B cell (primary cell): Measurements from ENCODE around the gene AOC2. TPM values are rescaled to one million over a fixed set of nuclear protein-coding genes. Genes with fewer than 3 reads are reported as not detected.
"Not testable (repeated sequence)": the region's sequence is repeated elsewhere in the genome, so short reads cannot be mapped to it uniquely, and the experiment has no call there.

Experiments
- ATAC-seq: fragments of 200-7000 bp; cut with Tn5 transposase; one replicate; pipeline ENCODE4 v1.10.0; 2021; ENCODE audit warnings: low read depth, mild to moderate bottlenecking, moderate number of reproducible peaks, moderate library complexity
- CTCF ChIA-PET: fragments of 350-600 bp; sonication (Branson Sonifier 250); formaldehyde crosslinking; loops from one replicate; lab custom pipeline; 2021; ENCODE audit warnings: antibody characterized with exemption, inconsistent platforms; lab: Charles Lee
- POLR2A ChIA-PET: fragments of 350-600 bp; sonication (Branson Sonifier 250); formaldehyde crosslinking; loops from one replicate; lab custom pipeline; 2021; ENCODE audit warnings: antibody characterized with exemption; lab: Charles Lee
- DNase-seq: peaks from one replicate; pipeline ENCODE4 v3.0.0; 2013
- H2AFZ ChIP-seq: 2 replicates; pipeline ENCODE4 v1.6.1; 2012; ENCODE audit warnings: mild to moderate bottlenecking, low read depth, low read length; ENCODE audit not compliant: insufficient read depth, poor library complexity, severe bottlenecking
- H3K27ac ChIP-seq, 2 donors: 1 replicate in 1 of 2; 2 replicates in 1 of 2; pipeline ENCODE4 v1.5.1; 2012 to 2013; ENCODE audit warnings: low read length in 2 of 2, mild to moderate bottlenecking in 2 of 2, moderate library complexity in 1 of 2
- H3K27me3 ChIP-seq, 4 experiments: fragments of 200-600 bp in 1 of 4; sonication (generic) in 1 of 4; replicated peaks in 1 of 4; 1 replicate in 2 of 4; 2 replicates in 2 of 4; pipeline versions ENCODE4 v1.6.1 to v1.7.0; 2013 to 2016; ENCODE audit warnings: low read length in 3 of 4, mild to moderate bottlenecking in 2 of 4, mixed read lengths in 1 of 4, moderate library complexity in 1 of 4; ENCODE audit not compliant: insufficient read depth in 4 of 4, control insufficient read depth in 3 of 4; ENCODE audit errors: control extremely low read depth in 1 of 4
- H3K36me3 ChIP-seq, 2 experiments: replicated peaks in 1 of 2; 1 replicate in 1 of 2; 2 replicates in 1 of 2; pipeline versions ENCODE4 v1.6.1 to v1.7.1; 2013; ENCODE audit warnings: low read length in 1 of 2; ENCODE audit not compliant: insufficient read depth in 2 of 2, control insufficient read depth in 1 of 2; ENCODE audit errors: control extremely low read depth in 1 of 2, extremely low read depth in 1 of 2
- H3K4me1 ChIP-seq, 2 donors: fragments of 200-600 bp in 1 of 2; sonication (generic) in 1 of 2; 1 replicate in 1 of 2; 2 replicates in 1 of 2; pipeline versions ENCODE4 v1.5.1 to v1.6.1; 2013 to 2017; ENCODE audit warnings: low read length in 2 of 2; ENCODE audit not compliant: control insufficient read depth in 2 of 2, insufficient read depth in 2 of 2
- H3K4me2 ChIP-seq: replicated peaks from 2 replicates; pipeline ENCODE3; 2012; ENCODE audit warnings: mild to moderate bottlenecking, low read depth, low read length; ENCODE audit not compliant: poor library complexity, severe bottlenecking
- H3K4me3 ChIP-seq, 5 experiments: fragments of 200-600 bp in 1 of 5; sonication (generic) in 1 of 5; 1 replicate in 3 of 5; 2 replicates in 2 of 5; pipeline versions ENCODE4 v1.5.1 to v1.7.0; 2011 to 2016; ENCODE audit warnings: low read length in 4 of 5, mild to moderate bottlenecking in 4 of 5, low read depth in 2 of 5, control low read depth in 1 of 5, moderate library complexity in 1 of 5; ENCODE audit not compliant: insufficient read depth in 1 of 5; ENCODE audit errors: control extremely low read depth in 1 of 5, extremely low read depth in 1 of 5
- H3K79me2 ChIP-seq: fragments of 200-600 bp; sonication (generic); one replicate; pipeline ENCODE4 v1.6.0; 2016; ENCODE audit warnings: low read length; ENCODE audit not compliant: control insufficient read depth, insufficient read depth
- H3K9ac ChIP-seq: fragments of 200-600 bp; sonication (generic); 2 replicates; pipeline ENCODE4 v1.6.1; 2017; ENCODE audit warnings: mild to moderate bottlenecking, low read length, moderate library complexity
- H3K9me3 ChIP-seq, 3 donors: one replicate each; pipeline versions ENCODE4 v1.6.1 to v1.7.1; 2013; ENCODE audit warnings: low read length in 2 of 3; ENCODE audit not compliant: control insufficient read depth in 2 of 3, insufficient read depth in 1 of 3; ENCODE audit errors: control extremely low read depth in 1 of 3
- H4K20me1 ChIP-seq: 2 replicates; pipeline ENCODE4 v1.6.0; 2012; ENCODE audit warnings: mild to moderate bottlenecking, low read length; ENCODE audit not compliant: insufficient read depth, control insufficient read depth, poor library complexity, severe bottlenecking
- H3K27ac Mint-ChIP-seq: one replicate; pipeline ENCODE4 v1.8.0; 2021; ENCODE audit warnings: mixed read lengths
- H3K27me3 Mint-ChIP-seq: one replicate; pipeline ENCODE4 v1.8.0; 2021; ENCODE audit warnings: mixed read lengths
- H3K4me1 Mint-ChIP-seq: one replicate; pipeline ENCODE4 v1.8.0; 2021; ENCODE audit warnings: mixed read lengths
- H3K4me3 Mint-ChIP-seq: one replicate; pipeline ENCODE4 v1.8.0; 2021; ENCODE audit warnings: mixed read lengths
- H3K9me3 Mint-ChIP-seq: one replicate; pipeline ENCODE4 v1.8.0; 2022; ENCODE audit warnings: mixed read lengths; ENCODE audit not compliant: insufficient read depth
- CTCF ChIP-seq: fragments of 200-600 bp; IDR thresholded peaks from one replicate; pipeline ENCODE4 v1.8.0; 2022; ENCODE audit warnings: antibody characterized with exemption, mild to moderate bottlenecking
- EZH2 ChIP-seq: IDR thresholded peaks from 2 replicates; pipeline ENCODE4 v1.6.1; 2012; ENCODE audit warnings: borderline replicate concordance, low read depth, mild to moderate bottlenecking, moderate library complexity, low read length; ENCODE audit not compliant: insufficient read depth, poor library complexity, severe bottlenecking
- WGBS: methylation state at CpG from one replicate; pipeline ENCODE4 v1.1.5; 2013; ENCODE audit warnings: missing lambda C conversion rate; ENCODE audit not compliant: insufficient coverage; 5-methylcytosine and 5-hydroxymethylcytosine counted together
- intact Hi-C: fragments of 100-400 bp; cut with micrococcal nuclease; formaldehyde crosslinking; loops from one replicate; pipeline ENCODE4 v1.10.0; 2022
- polyA plus RNA-seq: library from polyadenylated mRNA; depleted of rRNA; stranded (reverse); fragments of >200 nt; gene quantifications from 2 replicates; pipeline ENCODE4 v1.2.3, GENCODE V29; 2012
- total RNA-seq, 2 donors: library from RNA; stranded (reverse); fragments of 120-200 nt in 1 of 2; gene quantifications; 1 replicate in 1 of 2; 2 replicates in 1 of 2; pipeline versions ENCODE4 v1.2.3 to v1.2.4, GENCODE V29; 2013 to 2022

AOC2 gene
- total and polyA plus RNA-seq, 2 donors (not counting 1 experiment from before 2014, with no cell fraction given): 1.9 to 3.8 TPM

- POLR2A ChIA-PET, H3K79me2 ChIP-seq, H4K20me1 ChIP-seq, H3K36me3 ChIP-seq, intact Hi-C loops, CTCF ChIA-PET, H3K4me1 ChIP-seq, H3K4me3 ChIP-seq, ATAC-seq, H3K27ac Mint-ChIP-seq, H3K4me3 Mint-ChIP-seq, H3K4me2 ChIP-seq, H3K27ac ChIP-seq, H2AFZ ChIP-seq, DNase-seq, H3K9me3 ChIP-seq, H3K9me3 Mint-ChIP-seq, H3K9ac ChIP-seq, H3K4me1 Mint-ChIP-seq: not testable (repeated sequence)
- H3K27me3 ChIP-seq: peaks cover 0 to 11% (median 0%) of the 10 kb centered on the region in 4 experiments
- WGBS: 92% methylated on average over 2 of the region's 12 CpGs
- peaks cover 37% of the 10 kb centered on the region for H3K27me3 Mint-ChIP-seq
Measured at GRCh38 chr17:42873932-42874695, 29.7 kb downstream of the AOC2 start.

GRCh38 chr17:42877037-42877436 lies 32.7 kb downstream of the AOC2 start:
- peaks cover 0 to 6% (median 0%) of the 10 kb centered on the region in 4 experiments for H3K27me3 ChIP-seq
- no peak overlapping the region for H3K4me2 ChIP-seq
- intact Hi-C loops: no loop called here
- H2AFZ ChIP-seq: no peak overlapping the region
- H3K79me2 ChIP-seq: no peaks in the 10 kb centered on the region
- no peaks in the 10 kb centered on the region for H3K9me3 ChIP-seq
- H3K27ac ChIP-seq: no peak overlapping the region
- peaks cover 35% of the 10 kb centered on the region for H3K27me3 Mint-ChIP-seq
- ChIA-PET CTCF (no interaction called here), POLR2A (no interaction called here)
- no peaks in the 10 kb centered on the region for H3K4me1 Mint-ChIP-seq
- no peak for TF ChIP-seq EZH2
- no peak for TF ChIP-seq CTCF
- H3K9ac ChIP-seq: no peak overlapping the region
- WGBS: 99% methylated on average over 10 of the region's 10 CpGs
- H3K4me3 Mint-ChIP-seq: no peak overlapping the region
- no peaks in the 10 kb centered on the region for H3K4me1 ChIP-seq
- no peak overlapping the region for H3K4me3 ChIP-seq
- H3K36me3 ChIP-seq: no peaks in the 10 kb centered on the region
- no peak overlapping the region for H3K27ac Mint-ChIP-seq
- no peaks in the 10 kb centered on the region for H4K20me1 ChIP-seq
- ATAC-seq (no peak), DNase-seq (no peak)
- H3K9me3 Mint-ChIP-seq: no peaks in the 10 kb centered on the region
